OCI-LY3 (cell line): Measurements from ENCODE around the gene SMG7.

Experiments used
- H2AFZ ChIP-seq: fragments of 200-600, 300-600 bp; shearing (Covaris generic); 2 replicates; pipeline ENCODE4 v1.6.0; 2014; ENCODE audit warnings: antibody characterized with exemption, low read depth, low read length
- H3K27ac ChIP-seq: fragments of 200-600, 300-600 bp; sonication (generic); 2 replicates; pipeline ENCODE4 v1.5.1; 2014; ENCODE audit warnings: mild to moderate bottlenecking, low read length, moderate library complexity, mixed read lengths
- H3K27me3 ChIP-seq: fragments of 200-600, 300-600 bp; sonication (generic); 2 replicates; pipeline ENCODE4 v1.6.1; 2014; ENCODE audit warnings: low read depth, low read length, mixed read lengths
- H3K36me3 ChIP-seq: fragments of 200-600, 300-600 bp; sonication (generic); replicated peaks from 2 replicates; pipeline ENCODE3; 2014; ENCODE audit warnings: low read depth, low read length, mixed read lengths
- H3K4me1 ChIP-seq: fragments of 300-600, 200-600 bp; sonication (generic); 2 replicates; pipeline ENCODE4 v1.6.1; 2014; ENCODE audit warnings: low read length, mixed read lengths
- H3K4me2 ChIP-seq: fragments of 200-600, 300-600 bp; sonication (generic); 2 replicates; pipeline ENCODE4 v1.6.1; 2014; ENCODE audit warnings: low read length, mixed read lengths
- H3K4me3 ChIP-seq: fragments of 300-600, 200-600 bp; sonication (generic); 2 replicates; pipeline ENCODE4 v1.5.1; 2014; ENCODE audit warnings: antibody characterized with exemption, mild to moderate bottlenecking, low read length, moderate library complexity
- H3K79me2 ChIP-seq: fragments of 300-600, 200-600 bp; shearing (Covaris generic); 2 replicates; pipeline ENCODE4 v1.6.1; 2014; ENCODE audit warnings: mild to moderate bottlenecking, low read length, mixed read lengths
- H3K9ac ChIP-seq: fragments of 300-600, 200-600 bp; shearing (Covaris generic); 2 replicates; pipeline ENCODE4 v1.6.0; 2014; ENCODE audit warnings: mild to moderate bottlenecking, low read length, moderate library complexity
- H3K9me3 ChIP-seq: fragments of 200-600, 300-600 bp; shearing (Covaris generic); 2 replicates; pipeline ENCODE4 v1.6.1; 2014; ENCODE audit warnings: low read length, mixed read lengths; ENCODE audit not compliant: insufficient read depth
- H4K20me1 ChIP-seq: fragments of 200-600, 300-600 bp; sonication (generic); 2 replicates; pipeline ENCODE4 v1.6.1; 2016; ENCODE audit warnings: low read length, mixed read lengths; ENCODE audit not compliant: insufficient read depth
- CTCF ChIP-seq: fragments of 200-600, 300-600 bp; sonication (generic); IDR thresholded peaks from 2 replicates; pipeline ENCODE4 v1.5.1; 2014; ENCODE audit warnings: antibody characterized with exemption, low read length, low read depth
- EZH2phosphoT487 ChIP-seq: fragments of 200-600 bp; shearing (Covaris generic); IDR thresholded peaks from 2 replicates; pipeline ENCODE4 v1.6.1; 2018; ENCODE audit warnings: antibody characterized with exemption, mixed run types, low read depth

Gene SMG7

GRCh38 chr1:183537405-183537804, 65.1 kb downstream of the SMG7 start:
- Histone ChIP-seq H2AFZ (no peak overlapping the region), H3K4me3 (no peak overlapping the region), H3K4me1 (peaks cover 10% of the 10 kb centered on the region), H3K9ac (no peak overlapping the region), H3K4me2 (no peak overlapping the region), H3K36me3 (peaks cover 68% of the 10 kb centered on the region), H4K20me1 (no peaks in the 10 kb centered on the region), H3K27me3 (no peaks in the 10 kb centered on the region), H3K9me3 (no peaks in the 10 kb centered on the region), H3K79me2 (no peaks in the 10 kb centered on the region), H3K27ac (no peak overlapping the region)
- no peak for TF ChIP-seq EZH2phosphoT487
- no peak for TF ChIP-seq CTCF

GRCh38 chr1:183543619-183544204, 71.4 kb downstream of the SMG7 start:
- H2AFZ ChIP-seq: no peak overlapping the region
- H3K36me3 ChIP-seq: peaks cover 75% of the 10 kb centered on the region
- H3K9ac ChIP-seq: no peak overlapping the region
- no peak overlapping the region for H3K4me3 ChIP-seq
- no peaks in the 10 kb centered on the region for H3K79me2 ChIP-seq
- no peaks in the 10 kb centered on the region for H3K9me3 ChIP-seq
- no peak overlapping the region for H3K4me2 ChIP-seq
- peaks cover 10% of the 10 kb centered on the region for H3K4me1 ChIP-seq
- H3K27me3 ChIP-seq: no peaks in the 10 kb centered on the region
- peak; percentile 76 for TF ChIP-seq CTCF
- TF ChIP-seq EZH2phosphoT487: no peak
- no peak overlapping the region for H3K27ac ChIP-seq
- H4K20me1 ChIP-seq: no peaks in the 10 kb centered on the region; the same call in 1 of the 2 replicates

GRCh38 chr1:183544598-183545297, 72.4 kb downstream of the SMG7 start:
- peaks cover 10% of the 10 kb centered on the region for H3K4me1 ChIP-seq
- no peaks in the 10 kb centered on the region for H3K79me2 ChIP-seq
- H3K4me2 ChIP-seq: no peak overlapping the region
- peaks cover 77% of the 10 kb centered on the region for H3K36me3 ChIP-seq
- no peak overlapping the region for H3K9ac ChIP-seq
- H4K20me1 ChIP-seq: no peaks in the 10 kb centered on the region; the same call in 1 of the 2 replicates
- H3K4me3 ChIP-seq: no peak overlapping the region
- TF ChIP-seq EZH2phosphoT487 (no peak), CTCF (no peak)
- H3K9me3 ChIP-seq: no peaks in the 10 kb centered on the region
- H2AFZ ChIP-seq: no peak overlapping the region
- H3K27me3 ChIP-seq: no peaks in the 10 kb centered on the region
- no peak overlapping the region for H3K27ac ChIP-seq

GRCh38 chr1:183546427-183546826, 74.1 kb downstream of the SMG7 start:
- Histone ChIP-seq H3K27me3 (no peaks in the 10 kb centered on the region), H4K20me1 (no peaks in the 10 kb centered on the region; the same call in 1 of the 2 replicates), H3K9me3 (no peaks in the 10 kb centered on the region), H3K27ac (no peak overlapping the region), H3K4me2 (no peak overlapping the region), H3K4me3 (no peak overlapping the region), H2AFZ (no peak overlapping the region), H3K4me1 (peaks cover 3% of the 10 kb centered on the region), H3K9ac (no peak overlapping the region), H3K79me2 (no peaks in the 10 kb centered on the region), H3K36me3 (peaks cover 80% of the 10 kb centered on the region)
- no peak for TF ChIP-seq CTCF
- TF ChIP-seq EZH2phosphoT487: no peak
